Fibroblast of villous mesenchyme (primary cell): ENCODE results near the gene RBSN. TPM values are rescaled to one million over a fixed set of nuclear protein-coding genes. Genes with fewer than 3 reads are reported as not detected.
"Not testable (repeated sequence)": the region's sequence is repeated elsewhere in the genome, so short reads cannot be mapped to it uniquely, and the experiment has no call there.

ENCODE experiments used
- DNase-seq: peaks from one replicate; pipeline ENCODE4 v3.0.0-alpha.2; 2010; ENCODE audit warnings: low read depth
- H3K4me3 ChIP-seq: 2 replicates; pipeline ENCODE4 v1.5.1; 2011; ENCODE audit warnings: low read depth, mild to moderate bottlenecking, low read length
- CTCF ChIP-seq: IDR thresholded peaks from 2 replicates; pipeline ENCODE4 v1.5.1; 2012; ENCODE audit warnings: low read depth, mild to moderate bottlenecking, low read length; ENCODE audit not compliant: insufficient read depth
- total RNA-seq: library from RNA; depleted of rRNA; stranded (reverse); fragments of >200 nt; gene quantifications from 2 replicates; pipeline ENCODE4 v1.2.3, GENCODE V29; 2012

The RBSN gene
- total RNA-seq: 22.9 and 25.9 TPM in 2 replicates

DNA sequence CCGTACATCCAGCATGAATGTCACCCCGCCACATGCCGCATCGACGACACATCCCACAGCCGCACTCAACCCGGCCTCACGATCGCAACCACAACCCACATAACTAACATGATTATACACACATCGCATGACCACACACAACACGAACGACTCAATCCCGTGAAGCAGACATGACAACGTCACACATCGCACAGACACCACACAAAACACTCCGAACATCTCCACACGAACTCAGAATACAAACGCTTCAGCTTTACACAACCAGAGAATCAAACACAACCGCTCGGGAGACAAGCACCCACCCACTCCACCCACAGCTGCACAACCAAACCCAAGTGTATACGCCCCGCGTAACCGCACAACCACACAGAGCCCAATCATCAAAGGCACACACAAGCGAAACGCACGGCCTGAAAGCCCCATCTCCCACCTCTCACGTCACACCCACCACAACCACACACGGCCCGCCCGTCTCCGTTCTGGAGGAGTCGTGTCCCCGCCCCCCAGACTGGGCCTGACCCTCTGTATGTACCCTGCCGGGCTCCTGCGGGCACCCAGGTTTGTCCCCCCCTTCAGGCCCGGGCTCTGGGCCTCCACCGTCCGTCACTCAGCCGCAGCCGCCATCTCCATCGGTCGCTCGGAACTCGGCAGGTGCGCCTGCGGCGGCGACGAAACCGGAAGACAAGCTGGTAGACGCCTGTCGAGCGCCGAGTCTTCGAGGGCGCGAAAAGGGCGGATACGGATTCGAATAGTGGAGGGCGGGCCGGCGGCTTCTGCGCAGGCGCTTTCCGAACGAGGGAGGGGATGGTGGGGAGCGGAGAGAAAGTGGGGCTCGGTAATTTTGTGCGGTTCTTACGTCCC lies at the start of gene RBSN:
TSS of gene RBSN (minus strand) at position 646 of the 861 bp plus-strand sequence. CDS start 3,028 bp downstream, outside the sequence.
- peak within 1 kb of the TSS; percentile 96 for H3K4me3 ChIP-seq
- no peak for TF ChIP-seq CTCF
- peak; percentile 94 for DNase-seq

DNA sequence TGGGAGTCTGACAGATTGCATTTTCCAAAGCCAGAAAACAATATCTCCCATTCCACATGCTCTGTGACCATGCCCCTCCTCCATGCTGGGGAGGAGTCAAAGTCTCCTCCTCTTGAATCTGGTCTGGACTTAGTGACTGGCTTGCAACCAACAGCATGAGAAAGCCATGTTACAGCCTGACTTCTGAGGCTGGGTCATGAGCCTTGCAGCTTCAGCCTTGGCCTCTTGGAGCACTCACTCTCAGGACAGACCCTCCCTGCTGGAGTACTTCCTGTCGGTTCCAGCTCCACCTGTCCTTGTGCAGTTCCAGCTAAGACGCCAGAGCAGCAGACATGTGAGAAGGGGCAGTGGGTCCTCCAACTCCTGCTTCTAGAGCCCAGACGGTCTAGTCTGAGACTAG lies 49.7 kb upstream of the RBSN start:
- no peak overlapping the region for H3K4me3 ChIP-seq
- TF ChIP-seq CTCF: no peak
- DNase-seq: no peak

DNA sequence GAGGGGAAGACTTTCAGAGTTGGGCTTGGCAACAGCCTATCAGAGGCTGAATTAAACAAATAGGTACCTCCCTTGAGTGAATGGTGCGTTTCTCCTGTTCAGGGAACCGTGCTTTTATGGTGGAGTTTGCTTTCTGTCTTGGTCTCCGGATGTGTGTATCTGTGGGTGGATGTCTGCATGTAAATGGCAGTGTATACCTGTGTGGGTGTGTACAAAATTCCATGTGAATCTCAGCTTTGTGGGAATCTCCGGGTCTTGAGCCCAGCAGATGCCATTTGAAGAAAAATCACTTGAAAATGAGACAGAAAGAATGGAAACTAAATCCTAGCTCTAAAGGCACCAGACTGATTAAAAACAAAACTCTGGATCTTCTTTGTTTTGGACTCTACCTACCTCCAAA lies 37.9 kb upstream of the RBSN start:
- DNase-seq: not testable (repeated sequence)

GRCh38 chr3:15134968-15135367 lies 36.0 kb upstream of the RBSN start:
- H3K4me3 ChIP-seq, DNase-seq: not testable (repeated sequence)

More for the DNA sequence above, 37.9 kb upstream of the RBSN start:
- not testable (repeated sequence) for H3K4me3 ChIP-seq

GRCh38 chr3:15128403-15128802 lies 29.5 kb upstream of the RBSN start:
- not testable (repeated sequence) for DNase-seq, H3K4me3 ChIP-seq

- not testable (repeated sequence) for H3K4me3 ChIP-seq, DNase-seq
These were observed 28.0 kb upstream of the RBSN start for GRCh38 chr3:15126975-15127374.

GRCh38 chr3:15122398-15122797 lies 23.4 kb upstream of the RBSN start:
- no peak for TF ChIP-seq CTCF
- no peak overlapping the region for H3K4me3 ChIP-seq
- no peak for DNase-seq

- H3K4me3 ChIP-seq: no peak overlapping the region
- TF ChIP-seq CTCF: no peak
- DNase-seq: no peak
These were observed 23.0 kb upstream of the RBSN start for GRCh38 chr3:15121936-15122335.

- no peak for DNase-seq
- no peak for TF ChIP-seq CTCF
- no peak overlapping the region for H3K4me3 ChIP-seq
These were observed 22.0 kb upstream of the RBSN start for GRCh38 chr3:15120986-15121385.
